GM10248 (cell line): ENCODE data around the gene NTRK1.

ENCODE experiments used
- CTCF ChIA-PET: fragments of 300-600 bp; sonication (Branson Sonifier 250); formaldehyde crosslinking; extraction: SDS; loops from one replicate; lab custom pipeline; 2021; ENCODE audit warnings: antibody characterized with exemption; lab: Yijun Ruan, JAX
- POLR2A ChIA-PET: fragments of 350-650 bp; sonication (Branson Sonifier 250); formaldehyde crosslinking; extraction: SDS; loops from one replicate; lab custom pipeline; 2020; ENCODE audit warnings: antibody characterized with exemption; lab: Yijun Ruan, JAX
- DNase-seq: peaks from one replicate; pipeline ENCODE4 v3.0.0; 2012; ENCODE audit errors: extremely low spot score
- CTCF ChIP-seq: IDR thresholded peaks from 2 replicates; pipeline ENCODE4 v1.5.1; 2012; ENCODE audit warnings: mild to moderate bottlenecking, low read depth; ENCODE audit errors: extremely low read depth, missing control alignments, control extremely low read depth

NTRK1 gene

DNA sequence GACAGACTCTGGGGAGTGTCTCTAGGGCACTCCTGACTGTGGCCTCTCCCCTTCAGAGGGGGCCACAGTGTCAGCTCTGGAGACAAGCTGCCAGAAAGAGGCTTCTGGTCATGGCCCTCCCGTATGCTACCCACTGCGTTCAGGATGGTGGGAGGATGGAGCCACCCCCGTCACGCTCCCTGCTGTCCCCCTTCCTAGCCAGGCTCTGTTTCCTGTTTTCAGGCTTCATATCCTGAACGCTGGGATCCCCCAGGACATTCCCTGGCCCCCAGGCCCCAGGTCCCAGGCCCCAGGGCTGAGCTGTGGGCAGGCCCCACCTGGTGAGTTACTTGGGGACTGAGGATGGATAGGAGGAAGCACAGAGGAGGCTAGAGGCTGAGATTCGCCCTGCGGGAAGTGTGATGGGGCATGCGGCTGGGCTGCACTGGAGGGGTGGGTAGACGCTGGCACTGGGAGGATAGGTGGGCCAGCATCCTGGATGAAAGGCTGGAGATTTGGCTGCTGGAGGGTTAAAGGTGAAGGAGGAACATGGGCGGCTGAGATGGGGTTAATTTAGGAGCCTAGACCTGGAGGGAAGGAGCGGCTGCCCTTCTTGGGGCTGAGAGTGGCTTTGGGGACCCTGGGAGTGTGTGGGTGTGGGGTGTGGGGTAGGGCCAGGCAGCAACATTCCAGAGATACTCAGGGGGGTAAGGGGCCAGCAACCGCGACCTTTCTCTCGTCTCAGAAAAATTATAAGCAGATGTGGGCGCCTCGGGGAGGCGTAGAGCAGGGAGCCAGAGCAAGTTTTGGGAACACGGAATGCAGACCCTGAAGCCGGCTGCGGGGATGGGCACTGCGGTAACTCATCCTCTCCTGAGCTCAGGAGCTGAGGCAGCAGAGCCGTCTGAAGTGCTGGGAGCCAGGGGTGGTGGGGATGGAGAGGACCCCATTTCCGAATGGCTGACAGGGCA is 41.6 kb downstream of the NTRK1 start:
- DNase-seq = no peak
- TF ChIP-seq CTCF = no peak
- POLR2A ChIA-PET = no interaction called here
- CTCF ChIA-PET = interaction anchor here (1.2 to 5.0 kb wide), 5 partner anchors 8 to 275 kb away, joined by 3 to 31 read pairs (median 3); partner anchors contain the start of gene PEAR1

GRCh38 chr1:156903328-156904091 is 42.8 kb downstream of the NTRK1 start:
- ChIA-PET POLR2A (no interaction called here), CTCF (interaction anchor here (1.2 kb wide), 1 partner anchor 214 kb away, joined by 3 read pairs; no protein-coding TSS in a partner anchor)
- no peak for DNase-seq
- no peak for TF ChIP-seq CTCF

- CTCF ChIA-PET = no interaction called here
- no peak for TF ChIP-seq CTCF
- DNase-seq = no peak
- POLR2A ChIA-PET = no interaction called here
These were observed 43.7 kb downstream of the NTRK1 start for GRCh38 chr1:156904187-156904959.

GRCh38 chr1:156905176-156905575 is 44.5 kb downstream of the NTRK1 start:
- ChIA-PET POLR2A (no interaction called here), CTCF (no interaction called here)
- no peak for TF ChIP-seq CTCF
- no peak for DNase-seq

GRCh38 chr1:156905651-156906050 is 45.0 kb downstream of the NTRK1 start:
- CTCF ChIA-PET = no interaction called here
- TF ChIP-seq CTCF = no peak
- no peak for DNase-seq
- POLR2A ChIA-PET = no interaction called here
